ENCODE data around the gene LRRC51.
A peak's percentile ranks its signal among the peaks of the same experiment; 100 is the strongest.

Gene LRRC51

GRCh38 chr11:72070491-72070890 lies 10.2 kb upstream of the LRRC51 start:
- no peak for DNase-seq (ENCODE audit: low spot score)

DNA sequence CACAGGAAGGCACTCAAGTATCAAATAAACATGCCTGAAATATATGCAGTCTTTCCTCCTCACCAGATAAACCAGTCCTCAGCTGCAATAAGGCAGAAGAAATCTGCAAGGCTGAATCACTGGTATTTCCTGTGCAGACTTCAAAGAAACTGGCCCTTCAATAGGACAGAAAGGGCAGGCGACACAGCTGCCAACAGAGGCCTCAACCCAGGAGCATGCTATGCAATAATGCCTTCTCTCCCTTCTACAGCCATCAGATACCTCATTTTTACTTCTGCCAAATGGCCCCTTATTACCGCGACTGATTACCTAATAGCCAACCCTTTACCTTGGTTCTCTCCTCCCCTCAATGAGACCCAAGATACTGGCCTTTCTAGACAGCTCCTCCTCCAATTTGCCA lies 8.3 kb upstream of the LRRC51 start:
- no peak for DNase-seq (ENCODE audit: low spot score)

GRCh38 chr11:72075109-72075508 lies 5.5 kb upstream of the LRRC51 start:
- no peak for DNase-seq (ENCODE audit: low spot score)

GRCh38 chr11:72075756-72076155 lies 4.9 kb upstream of the LRRC51 start:
- no peak for DNase-seq (ENCODE audit: low spot score)

DNA sequence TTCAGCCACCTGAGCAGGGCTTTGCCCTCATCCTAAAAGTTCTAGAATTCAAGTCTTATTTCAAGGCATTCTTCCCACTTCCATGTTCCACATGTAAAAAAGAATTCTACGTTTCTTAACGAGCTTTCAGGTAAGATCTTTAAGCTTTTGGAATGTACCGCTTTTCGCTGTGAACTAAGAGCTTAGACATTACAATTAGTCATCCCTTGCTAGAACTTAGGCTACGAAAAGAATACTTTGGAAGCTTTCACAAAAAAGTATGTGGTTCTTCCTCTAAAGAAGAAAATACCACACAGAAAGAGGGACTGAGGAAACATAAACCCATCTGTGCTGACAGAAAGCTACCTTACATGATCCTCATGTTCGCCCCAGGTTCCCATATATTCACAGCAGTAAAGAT lies 2.2 kb upstream of the LRRC51 start:
- no peak for DNase-seq (ENCODE audit: low spot score)

- no peak for DNase-seq (ENCODE audit: low spot score)
Observed at GRCh38 chr11:72079819-72080325, 778 bp upstream of the LRRC51 start.

DNA sequence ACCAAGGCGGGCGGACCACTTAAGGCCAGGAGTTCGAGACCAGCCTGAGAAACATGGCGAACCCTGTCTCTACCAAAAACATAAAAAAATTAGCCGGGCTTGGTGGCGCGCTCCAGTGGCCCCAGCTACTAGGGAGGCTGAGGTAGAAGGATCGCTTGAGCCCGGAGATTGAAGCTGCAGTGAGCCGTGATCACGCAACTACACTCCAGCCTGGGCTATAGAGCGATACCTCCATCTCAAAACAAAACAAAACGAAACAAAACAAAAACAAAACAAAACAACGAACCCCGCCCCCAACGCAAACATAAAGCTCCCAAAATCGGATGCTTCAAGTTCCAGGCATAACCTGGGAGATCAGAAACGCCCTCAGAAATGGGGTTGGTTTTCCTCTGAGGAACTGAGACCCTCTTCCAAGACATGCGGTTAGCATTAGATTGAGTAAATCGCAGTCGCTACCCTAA lies 564 bp downstream of the LRRC51 start:
- no peak for DNase-seq (ENCODE audit: low spot score)

GRCh38 chr11:72081821-72082453 lies 1.3 kb downstream of the LRRC51 start:
- DNase-seq (ENCODE audit: low spot score) = no peak

GRCh38 chr11:72083414-72083813 lies 2.8 kb downstream of the LRRC51 start:
- no peak for DNase-seq (ENCODE audit: low spot score)

GRCh38 chr11:72084076-72084475 lies 3.4 kb downstream of the LRRC51 start:
- DNase-seq (ENCODE audit: low spot score) = no peak

- no peak for DNase-seq (ENCODE audit: low spot score)
Observed at GRCh38 chr11:72084965-72085364, 4.3 kb downstream of the LRRC51 start.

DNA sequence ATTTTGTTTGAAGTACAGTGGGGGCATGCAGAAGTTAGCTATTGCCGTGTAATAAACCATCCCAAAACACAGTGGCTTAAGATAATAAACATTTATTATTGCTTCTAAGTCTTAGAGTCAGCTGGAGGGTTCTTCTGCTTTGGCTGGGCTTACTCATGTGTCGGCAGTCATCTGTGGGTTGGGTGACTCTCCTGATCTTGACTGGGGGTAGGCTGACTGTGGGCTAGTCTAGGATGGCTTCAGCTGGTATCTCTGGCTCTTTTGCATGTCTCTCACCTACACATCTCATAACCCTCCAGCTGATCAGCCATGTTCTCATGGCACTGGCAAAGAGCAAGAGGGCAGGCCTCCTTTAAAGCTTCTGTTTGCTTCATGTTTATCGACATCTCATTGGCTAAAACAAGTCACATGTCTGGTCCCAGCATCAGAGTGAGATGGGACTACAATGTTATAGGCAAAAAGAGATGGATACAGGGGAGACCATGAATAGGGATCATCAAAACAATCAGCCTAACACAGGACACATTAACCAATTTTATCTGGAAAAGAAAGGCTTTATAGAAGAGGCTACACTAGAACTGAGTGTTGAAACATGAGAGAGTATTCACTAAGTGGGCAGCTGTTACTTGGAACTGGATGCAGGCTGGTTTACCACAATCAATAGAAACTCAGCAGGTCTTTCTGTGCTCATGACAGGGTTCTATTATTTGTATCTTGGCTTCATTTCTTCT lies 5.1 kb downstream of the LRRC51 start:
- no peak for DNase-seq (ENCODE audit: low spot score)

- peak; percentile 36 for DNase-seq (ENCODE audit: low spot score)
Observed at GRCh38 chr11:72088076-72088808, 7.6 kb downstream of the LRRC51 start.

- DNase-seq (ENCODE audit: low spot score) = peak; percentile 79
Observed at GRCh38 chr11:72091292-72091691, 10.6 kb downstream of the LRRC51 start.

DNA sequence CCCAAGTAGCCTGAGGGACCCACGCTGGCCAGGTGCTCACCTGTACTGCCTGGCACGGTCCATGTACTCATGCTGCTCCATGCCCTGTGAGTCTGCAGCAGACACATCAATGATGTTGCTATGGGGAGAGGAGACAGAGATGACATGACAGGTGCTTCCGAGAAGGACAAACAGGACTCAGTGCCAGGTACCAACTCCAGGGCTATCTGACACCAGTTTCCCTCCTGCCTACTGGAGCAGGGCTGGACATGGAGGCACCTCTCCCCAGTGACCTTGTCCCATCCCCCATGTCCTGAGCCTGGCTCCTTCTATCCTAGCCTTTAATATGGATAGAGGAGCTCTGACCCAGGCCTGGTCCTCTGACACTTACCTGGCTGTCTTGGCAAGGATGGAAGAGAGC lies 18.1 kb downstream of the LRRC51 start:
- no peak for DNase-seq (ENCODE audit: low spot score)

DNA sequence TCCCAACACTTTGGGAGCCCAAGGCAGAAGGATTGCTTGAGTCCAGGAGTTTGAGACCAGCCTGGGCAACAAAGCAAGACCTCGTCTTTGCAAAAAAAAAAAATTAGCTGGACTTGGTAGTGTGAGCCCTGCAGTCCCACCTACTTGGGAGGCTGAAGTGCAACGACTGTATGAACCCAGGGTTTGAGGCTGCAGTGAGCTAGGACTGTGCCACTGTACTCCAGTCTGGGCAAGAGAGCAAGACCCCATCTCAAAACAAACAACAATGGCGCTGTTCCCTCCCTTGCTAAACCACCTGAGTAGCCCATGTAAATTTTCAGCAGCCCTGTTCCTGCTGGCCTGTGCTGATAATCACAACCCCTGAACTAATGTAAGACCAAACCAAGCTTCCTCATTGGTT lies 19.4 kb downstream of the LRRC51 start:
- DNase-seq (ENCODE audit: low spot score) = no peak

DNA sequence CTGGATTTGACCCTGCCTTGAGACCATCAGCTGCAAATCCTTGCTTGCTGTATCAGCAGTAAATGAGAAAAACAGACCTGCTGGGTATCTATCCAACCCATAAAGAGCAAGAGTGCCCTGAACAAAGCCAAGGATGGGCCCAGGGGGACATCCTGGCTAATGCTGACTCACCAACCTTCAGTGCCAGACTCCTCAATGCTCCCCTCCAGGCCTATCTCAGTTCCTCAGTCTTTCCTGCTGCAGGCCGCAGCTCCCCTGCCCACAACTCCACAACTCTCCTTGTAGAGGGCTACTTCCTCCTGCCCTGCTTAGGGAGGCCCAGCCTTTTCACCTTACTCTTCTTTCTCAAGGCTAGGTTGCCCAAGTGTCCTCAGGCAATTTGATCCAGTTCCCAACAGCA lies 19.8 kb downstream of the LRRC51 start:
- DNase-seq (ENCODE audit: low spot score) = no peak

DNA sequence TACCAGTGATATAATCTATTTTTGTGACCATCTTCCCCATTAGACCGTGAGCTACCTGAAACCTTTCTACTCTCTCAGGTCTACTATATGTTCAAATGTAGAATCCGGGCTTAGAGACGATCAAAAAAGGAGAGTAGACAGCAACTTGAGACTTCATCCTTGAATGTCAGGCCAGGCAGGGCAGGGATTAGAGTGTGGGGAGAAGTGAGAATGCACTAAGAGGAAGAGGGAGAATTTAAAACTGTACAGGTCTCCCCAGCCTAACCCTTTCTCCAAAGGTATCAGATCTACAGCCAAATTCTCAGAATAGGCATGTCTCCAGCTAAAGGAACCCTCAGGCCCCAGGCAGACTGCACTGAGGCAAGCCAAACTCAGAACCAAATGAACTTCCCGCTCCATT lies 21.5 kb downstream of the LRRC51 start:
- DNase-seq (ENCODE audit: low spot score) = no peak

- peak; percentile 35 for DNase-seq (ENCODE audit: low spot score)
Observed at GRCh38 chr11:72102631-72102945, 21.9 kb downstream of the LRRC51 start.

DNA sequence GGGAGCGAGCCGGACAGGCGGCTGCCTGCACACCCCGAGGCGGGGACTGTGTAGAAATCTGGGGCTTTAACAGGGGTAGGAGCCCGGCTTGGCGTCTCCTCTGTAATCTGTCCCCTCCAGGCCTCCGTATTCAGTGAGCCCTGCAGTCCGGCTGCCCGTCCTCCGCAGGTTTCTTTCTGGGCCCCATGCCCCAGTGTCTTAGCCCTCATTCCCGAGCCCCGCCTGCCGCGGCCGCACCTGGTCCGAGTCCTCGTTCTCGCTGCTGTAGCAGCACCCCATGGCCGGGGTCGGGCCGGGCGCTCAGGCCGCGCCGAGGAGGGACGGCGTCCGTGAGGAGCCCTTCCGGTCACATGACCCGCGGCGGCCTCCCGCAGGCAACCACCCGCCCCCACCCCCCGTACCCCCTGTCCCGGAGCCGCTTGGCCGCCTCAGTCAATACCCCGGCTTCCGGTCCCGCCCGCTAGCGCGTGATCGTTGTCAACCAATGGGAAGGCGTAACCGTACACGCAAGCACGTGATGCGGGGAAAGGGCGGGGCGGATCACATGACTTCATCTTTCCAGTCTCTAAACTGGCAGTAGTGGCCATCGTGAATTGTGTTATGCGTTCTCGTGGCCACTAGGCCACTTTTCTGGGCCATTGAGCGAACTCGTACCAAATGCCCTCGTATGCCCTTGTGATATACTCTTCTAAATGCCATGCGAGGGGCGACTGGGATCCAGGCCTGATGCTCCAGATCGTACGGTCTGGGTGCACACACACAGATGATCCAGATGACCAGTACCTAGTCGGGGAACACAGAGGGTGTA lies 22.5 kb downstream of the LRRC51 start, which contains the start of gene LAMTOR1:
LAMTOR1 (minus strand) TSS at position 352 of the 808 bp plus-strand sequence; CDS start at position 279, 73 bp downstream.
- DNase-seq (ENCODE audit: low spot score) = peak; percentile 97

- DNase-seq (ENCODE audit: low spot score) = no peak
Observed at GRCh38 chr11:72103754-72104167, 23.1 kb downstream of the LRRC51 start.

- DNase-seq (ENCODE audit: low spot score) = no peak
Observed at GRCh38 chr11:72105888-72106287, 25.2 kb downstream of the LRRC51 start, which contains the start of gene TOMT. TOMT (plus strand) TSS chr11:72105924; CDS start chr11:72105952, 28 bp downstream.

Data from D341Med (cell line).